Measurements from ENCODE around the gene PIEZO2. TPM values are rescaled to one million over a fixed set of nuclear protein-coding genes. Genes with fewer than 3 reads are reported as not detected.

Gene PIEZO2
- total RNA-seq, 1 experiment from 2014 or later = 5.5 TPM

DNA sequence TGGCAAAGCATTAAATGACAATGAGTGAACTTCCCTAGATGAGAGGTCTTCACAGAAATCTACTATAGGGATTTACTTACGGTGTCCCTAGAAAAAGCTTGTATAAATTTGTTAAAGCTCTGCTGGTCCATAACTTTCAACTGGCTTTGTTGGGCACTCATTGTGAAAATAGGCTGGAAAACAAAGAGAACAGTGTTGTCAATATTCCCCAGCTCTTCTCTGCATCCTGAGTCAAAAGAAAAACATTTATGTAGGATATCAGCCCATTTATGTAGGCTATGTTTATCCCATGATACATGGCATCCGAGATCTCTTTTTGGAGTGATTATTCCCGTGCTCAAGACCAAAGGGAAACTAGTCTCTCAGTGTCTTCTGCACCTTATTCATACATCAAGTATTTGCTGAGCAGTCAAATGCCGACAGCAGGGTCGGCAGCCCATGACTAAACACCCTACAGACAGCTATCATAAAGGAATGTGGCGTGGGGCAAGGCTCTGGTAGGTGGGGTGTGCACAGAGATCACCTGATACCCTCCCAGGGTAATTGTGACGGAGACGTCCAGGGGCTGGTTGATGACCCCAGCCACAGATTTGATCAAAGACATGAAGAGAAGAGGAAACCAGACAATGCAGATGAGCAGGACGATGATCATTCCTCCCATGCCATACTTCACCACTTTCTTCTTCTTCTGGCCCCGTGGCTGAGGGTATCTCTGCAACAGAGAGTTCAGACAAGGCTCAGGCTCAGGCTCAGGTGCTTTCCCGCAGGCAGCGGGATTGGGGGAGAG, 467.6 kb downstream of the PIEZO2 start:
- Histone ChIP-seq H3K4me1 (ENCODE audit: insufficient read depth, low read length, poor library complexity, severe bottlenecking) (no peaks in the 10 kb centered on the region), H3K27me3 (replicated peaks; ENCODE audit: insufficient read depth, low read depth, low read length, poor library complexity) (no peaks in the 10 kb centered on the region), H3K27ac (ENCODE audit: low read depth, low read length, poor library complexity, severe bottlenecking) (no peak overlapping the region), H3K4me3 (ENCODE audit: low read depth, low read length, poor library complexity, severe bottlenecking) (no peak overlapping the region), H3K9me3 (ENCODE audit: low read depth, low read length, poor library complexity, severe bottlenecking) (no peaks in the 10 kb centered on the region), H3K36me3 (ENCODE audit: insufficient read depth, low read length, poor library complexity, severe bottlenecking) (no peaks in the 10 kb centered on the region)
- DNase-seq (ENCODE audit: low spot score) = no peak
- TF ChIP-seq, protein P1, sequence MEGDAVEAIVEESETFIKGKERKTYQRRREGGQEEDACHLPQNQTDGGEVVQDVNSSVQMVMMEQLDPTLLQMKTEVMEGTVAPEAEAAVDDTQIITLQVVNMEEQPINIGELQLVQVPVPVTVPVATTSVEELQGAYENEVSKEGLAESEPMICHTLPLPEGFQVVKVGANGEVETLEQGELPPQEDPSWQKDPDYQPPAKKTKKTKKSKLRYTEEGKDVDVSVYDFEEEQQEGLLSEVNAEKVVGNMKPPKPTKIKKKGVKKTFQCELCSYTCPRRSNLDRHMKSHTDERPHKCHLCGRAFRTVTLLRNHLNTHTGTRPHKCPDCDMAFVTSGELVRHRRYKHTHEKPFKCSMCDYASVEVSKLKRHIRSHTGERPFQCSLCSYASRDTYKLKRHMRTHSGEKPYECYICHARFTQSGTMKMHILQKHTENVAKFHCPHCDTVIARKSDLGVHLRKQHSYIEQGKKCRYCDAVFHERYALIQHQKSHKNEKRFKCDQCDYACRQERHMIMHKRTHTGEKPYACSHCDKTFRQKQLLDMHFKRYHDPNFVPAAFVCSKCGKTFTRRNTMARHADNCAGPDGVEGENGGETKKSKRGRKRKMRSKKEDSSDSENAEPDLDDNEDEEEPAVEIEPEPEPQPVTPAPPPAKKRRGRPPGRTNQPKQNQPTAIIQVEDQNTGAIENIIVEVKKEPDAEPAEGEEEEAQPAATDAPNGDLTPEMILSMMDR (conservative IDR thresholded peaks at IDR 0.05; ENCODE audit: low read depth, low read length) = no peak
- no peak for TF ChIP-seq EZH2 (IDR thresholded peaks at IDR 0.05; ENCODE audit: borderline replicate concordance, low read depth, low read length, poor library complexity, severe bottlenecking)
- intact Hi-C loops (cut with micrococcal nuclease; ENCODE audit: unreplicated experiment) = no loop called here
- BruUV-seq (replicated peaks) = no TSS peak
- CTCF ChIA-PET = no interaction called here
- POLR2A ChIA-PET (ENCODE audit: low non-redundant PET) = no interaction called here

DNA sequence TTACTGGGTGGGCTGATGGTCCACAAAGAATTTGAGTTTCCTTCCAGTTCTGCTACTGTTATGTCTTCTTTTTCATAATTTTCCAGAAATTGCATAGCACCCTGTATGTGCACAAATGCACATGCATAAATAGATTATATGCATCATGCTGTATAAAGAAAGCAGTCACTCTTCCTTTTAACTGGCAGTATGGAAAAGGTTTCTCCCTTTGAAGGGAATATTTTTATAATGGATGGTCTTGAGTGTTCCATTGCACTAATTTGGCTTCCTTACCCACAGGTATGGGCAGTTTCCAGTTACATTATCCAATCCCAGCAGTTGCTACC, 469.1 kb downstream of the PIEZO2 start:
- BruUV-seq (replicated peaks) = no TSS peak
- Histone ChIP-seq H3K27ac (ENCODE audit: low read depth, low read length, poor library complexity, severe bottlenecking) (no peak overlapping the region), H3K27me3 (replicated peaks; ENCODE audit: insufficient read depth, low read depth, low read length, poor library complexity) (no peaks in the 10 kb centered on the region), H3K36me3 (ENCODE audit: insufficient read depth, low read length, poor library complexity, severe bottlenecking) (no peaks in the 10 kb centered on the region), H3K4me3 (ENCODE audit: low read depth, low read length, poor library complexity, severe bottlenecking) (no peak overlapping the region), H3K4me1 (ENCODE audit: insufficient read depth, low read length, poor library complexity, severe bottlenecking) (no peaks in the 10 kb centered on the region), H3K9me3 (ENCODE audit: low read depth, low read length, poor library complexity, severe bottlenecking) (no peaks in the 10 kb centered on the region)
- intact Hi-C loops (cut with micrococcal nuclease; ENCODE audit: unreplicated experiment) = no loop called here
- no peak for DNase-seq (ENCODE audit: low spot score)
- ChIA-PET CTCF (no interaction called here), POLR2A (ENCODE audit: low non-redundant PET) (no interaction called here)
- TF ChIP-seq, protein P1 (conservative IDR thresholded peaks at IDR 0.05; ENCODE audit: low read depth, low read length) = no peak
- no peak for TF ChIP-seq EZH2 (IDR thresholded peaks at IDR 0.05; ENCODE audit: borderline replicate concordance, low read depth, low read length, poor library complexity, severe bottlenecking)

DNA sequence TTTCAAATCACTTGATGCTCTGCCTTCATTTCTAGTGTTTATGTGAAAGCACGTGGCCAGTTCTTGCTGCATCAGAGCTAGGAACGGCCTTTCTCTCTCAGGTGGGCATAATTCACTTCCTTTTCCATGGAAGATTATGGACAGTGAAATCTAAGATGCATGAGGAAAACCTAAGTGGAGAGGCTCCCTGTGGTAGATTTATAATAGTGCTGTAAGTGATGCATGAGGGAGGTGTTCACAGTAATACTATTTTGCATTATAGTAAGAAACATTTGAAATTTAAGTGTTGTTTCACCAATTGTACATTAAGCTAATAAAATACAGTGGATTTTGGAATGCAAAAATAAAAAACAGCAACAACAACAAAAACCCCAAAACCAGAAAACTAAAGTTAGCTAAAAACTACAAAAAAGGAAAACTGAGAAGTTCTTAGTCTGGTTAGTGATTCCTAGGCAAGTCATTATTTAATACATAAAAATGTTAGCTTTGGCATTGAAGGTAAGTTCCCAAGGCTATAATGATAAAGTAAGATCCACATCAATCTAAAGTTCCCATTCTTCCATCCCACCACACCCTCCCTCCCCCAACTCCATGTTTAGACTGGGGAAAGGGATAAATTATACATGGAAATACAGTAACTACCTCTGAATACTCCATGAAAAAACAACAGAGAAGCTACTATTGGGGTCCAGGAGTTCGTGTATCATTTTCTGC, 469.7 kb downstream of the PIEZO2 start:
- H3K4me3 ChIP-seq (ENCODE audit: low read depth, low read length, poor library complexity, severe bottlenecking) = no peak overlapping the region
- intact Hi-C loops (cut with micrococcal nuclease; ENCODE audit: unreplicated experiment) = no loop called here
- no peaks in the 10 kb centered on the region for H3K27me3 ChIP-seq (replicated peaks; ENCODE audit: insufficient read depth, low read depth, low read length, poor library complexity)
- DNase-seq (ENCODE audit: low spot score) = no peak
- no peaks in the 10 kb centered on the region for H3K9me3 ChIP-seq (ENCODE audit: low read depth, low read length, poor library complexity, severe bottlenecking)
- H3K36me3 ChIP-seq (ENCODE audit: insufficient read depth, low read length, poor library complexity, severe bottlenecking) = no peaks in the 10 kb centered on the region
- no peak overlapping the region for H3K27ac ChIP-seq (ENCODE audit: low read depth, low read length, poor library complexity, severe bottlenecking)
- no peak for TF ChIP-seq EZH2 (IDR thresholded peaks at IDR 0.05; ENCODE audit: borderline replicate concordance, low read depth, low read length, poor library complexity, severe bottlenecking)
- TF ChIP-seq, protein P1 (conservative IDR thresholded peaks at IDR 0.05; ENCODE audit: low read depth, low read length) = no peak
- ChIA-PET POLR2A (ENCODE audit: low non-redundant PET) (interaction anchor here (0.6 kb wide), 1 partner anchor 119 kb away, joined by 3 read pairs; no protein-coding TSS in a partner anchor), CTCF (no interaction called here)
- H3K4me1 ChIP-seq (ENCODE audit: insufficient read depth, low read length, poor library complexity, severe bottlenecking) = no peaks in the 10 kb centered on the region
- BruUV-seq (replicated peaks) = no TSS peak
